H1 (cell line): Measurements from ENCODE around the gene CEP350.

Source experiments
- CHD2 ChIP-seq: IDR thresholded peaks from 2 replicates; pipeline ENCODE4 v1.6.1; 2012; ENCODE audit warnings: low read length, improper control_type of control experiment
- CTCF ChIP-seq, 3 experiments: IDR thresholded peaks; 1 replicate in 2 of 3; 2 replicates in 1 of 3; pipeline versions ENCODE4 v1.5.1 to v1.6.1; 2011; ENCODE audit warnings: low read length in 3 of 3, mild to moderate bottlenecking in 3 of 3, inconsistent platforms in 2 of 3, low read depth in 1 of 3, moderate library complexity in 1 of 3; ENCODE audit not compliant: insufficient read depth in 1 of 3; ENCODE audit errors: control extremely low read depth in 1 of 3
- KDM1A ChIP-seq: fragments of 200-600, 300-600 bp; sonication (generic); IDR thresholded peaks from 2 replicates; pipeline ENCODE4 v1.7.1; 2016; ENCODE audit warnings: mild to moderate bottlenecking, low read length, borderline replicate concordance
- MAFK ChIP-seq: IDR thresholded peaks from 2 replicates; pipeline ENCODE4 v1.6.1; 2012; ENCODE audit warnings: low read depth, mild to moderate bottlenecking, improper control_type of control experiment, low read length
- POLR2AphosphoS5 ChIP-seq: IDR thresholded peaks from 2 replicates; pipeline ENCODE4 v1.6.1; 2011; ENCODE audit warnings: low read depth, low read length
- SIN3A ChIP-seq, 2 experiments: IDR thresholded peaks in 1 of 2; conservative IDR thresholded peaks in 1 of 2; 2 replicates each; pipeline ENCODE4 v1.6.1; 2011 to 2012; ENCODE audit warnings: low read length in 2 of 2, improper control_type of control experiment in 1 of 2, low read depth in 1 of 2, mild to moderate bottlenecking in 1 of 2
- SRF ChIP-seq: IDR thresholded peaks from 2 replicates; pipeline ENCODE4 v1.6.1; 2011; ENCODE audit warnings: mild to moderate bottlenecking, low read depth, low read length, moderate library complexity
- TAF1 ChIP-seq: IDR thresholded peaks from 2 replicates; pipeline ENCODE4 v1.6.1; 2011; ENCODE audit warnings: mild to moderate bottlenecking, low read depth, low read length
- USF2 ChIP-seq: IDR thresholded peaks from 2 replicates; pipeline ENCODE4 v1.6.1; 2011; ENCODE audit warnings: low read length, improper control_type of control experiment

- no peak for TF ChIP-seq CTCF (IDR thresholded peaks at IDR 0.05; ENCODE audit: control extremely low read depth in 1 of 3, insufficient read depth in 1 of 3, low read depth in 1 of 3, low read length in 3 of 3)
- TF ChIP-seq TAF1: no peak
- TF ChIP-seq USF2: no peak
- TF ChIP-seq KDM1A: no peak
- TF ChIP-seq CHD2: no peak
- no peak for TF ChIP-seq SRF
- no peak for TF ChIP-seq SIN3A (conservative IDR thresholded peaks at IDR 0.05 in 1 of 2, IDR thresholded peaks at IDR 0.05 in 1 of 2; ENCODE audit: low read depth in 1 of 2, low read length in 2 of 2)
- TF ChIP-seq POLR2AphosphoS5: no peak
- no peak for TF ChIP-seq MAFK
Observed at GRCh38 chr1:180028864-180029263, 74.3 kb downstream of the CEP350 start.
